Sigmoid colon (tissue), 7 donors: ENCODE measurements around the gene CLEC16A. TPM values are rescaled to one million over a fixed set of nuclear protein-coding genes. Genes with fewer than 3 reads are reported as not detected.

ENCODE experiments used
- DNase-seq: peaks from one replicate; pipeline ENCODE4 v3.0.0-alpha.2; 2019
- H3K27ac ChIP-seq, 4 donors: fragments of 200-600 bp; sonication (generic); one replicate each; pipeline ENCODE4 v1.5.1; 2016 to 2019; ENCODE audit warnings: mild to moderate bottlenecking in 1 of 4
- H3K27me3 ChIP-seq, 3 donors: fragments of 200-600 bp; sonication (generic); one replicate each; pipeline ENCODE4 v1.5.1; 2019; ENCODE audit warnings: mild to moderate bottlenecking in 1 of 3
- H3K36me3 ChIP-seq, 4 donors: fragments of 200-600 bp; sonication (generic); one replicate each; pipeline ENCODE4 v1.5.1; 2016 to 2019
- H3K4me1 ChIP-seq, 4 donors: fragments of 200-600 bp; sonication (generic); one replicate each; pipeline ENCODE4 v1.5.1; 2017 to 2019
- H3K4me3 ChIP-seq, 4 donors: fragments of 200-600 bp; sonication (generic); one replicate each; pipeline ENCODE4 v1.5.1; 2017 to 2019; ENCODE audit warnings: mild to moderate bottlenecking in 2 of 4, moderate library complexity in 1 of 4
- H3K9me3 ChIP-seq, 4 donors: fragments of 200-600 bp in 3 of 4; sonication (generic) in 3 of 4; one replicate each; pipeline versions ENCODE4 v1.5.1 to v1.6.1; 2013 to 2019
- EP300 ChIP-seq, 4 donors: sonication (generic); formaldehyde crosslinking; IDR thresholded peaks; one replicate each; pipeline ENCODE4 v1.6.1; 2017; ENCODE audit warnings: antibody characterized with exemption in 4 of 4
- POLR2A ChIP-seq, 2 donors: fragments of 450-650 bp; IDR thresholded peaks; one replicate each; pipeline ENCODE4 v1.6.1; 2016; ENCODE audit warnings: antibody characterized with exemption in 2 of 2, mild to moderate bottlenecking in 2 of 2, moderate library complexity in 2 of 2
- POLR2AphosphoS5 ChIP-seq, 4 donors: sonication (generic); formaldehyde crosslinking; IDR thresholded peaks; one replicate each; pipeline ENCODE4 v1.6.1; 2017; ENCODE audit warnings: antibody characterized with exemption in 4 of 4
- WGBS, 2 donors: extraction: QIAGEN DNeasy Blood & Tissue Kit; methylation state at CpG; one replicate each; pipeline ENCODE4 v1.1.7; 2013; 5-methylcytosine and 5-hydroxymethylcytosine counted together
- intact Hi-C: fragments of 100-400 bp; cut with DNase I; formaldehyde crosslinking; loops from one replicate; pipeline ENCODE4 v1.15.1; 2023
- polyA plus RNA-seq, 3 donors: library from polyadenylated mRNA; stranded (reverse); fragments of 200-250 nt; gene quantifications; one replicate each; pipeline ENCODE4 v1.2.3, GENCODE V29; 2013
- total RNA-seq, 4 donors: library from RNA; depleted of rRNA; stranded (reverse); fragments of >200 nt; gene quantifications; one replicate each; pipeline ENCODE4 v1.1.0, GENCODE V29; 2016
- TF ChIP-seq, protein P1 (sequence below), 4 experiments: fragments of 450-650 bp in 3 of 4; fragments of 200-600 bp in 1 of 4; IDR thresholded peaks; one replicate each; pipeline ENCODE4 v1.5.1; 2016 to 2019; ENCODE audit warnings: antibody characterized with exemption in 4 of 4, mild to moderate bottlenecking in 3 of 4, moderate library complexity in 2 of 4
- donor health status: healthy with polysubstance abuse.
- donor health status: Bipolar disorder and iron deficiency.
- donor health status: healthy.

CLEC16A gene
- total and polyA plus RNA-seq, 7 donors: 9.6 to 35.2 (median 24.6) TPM

DNA sequence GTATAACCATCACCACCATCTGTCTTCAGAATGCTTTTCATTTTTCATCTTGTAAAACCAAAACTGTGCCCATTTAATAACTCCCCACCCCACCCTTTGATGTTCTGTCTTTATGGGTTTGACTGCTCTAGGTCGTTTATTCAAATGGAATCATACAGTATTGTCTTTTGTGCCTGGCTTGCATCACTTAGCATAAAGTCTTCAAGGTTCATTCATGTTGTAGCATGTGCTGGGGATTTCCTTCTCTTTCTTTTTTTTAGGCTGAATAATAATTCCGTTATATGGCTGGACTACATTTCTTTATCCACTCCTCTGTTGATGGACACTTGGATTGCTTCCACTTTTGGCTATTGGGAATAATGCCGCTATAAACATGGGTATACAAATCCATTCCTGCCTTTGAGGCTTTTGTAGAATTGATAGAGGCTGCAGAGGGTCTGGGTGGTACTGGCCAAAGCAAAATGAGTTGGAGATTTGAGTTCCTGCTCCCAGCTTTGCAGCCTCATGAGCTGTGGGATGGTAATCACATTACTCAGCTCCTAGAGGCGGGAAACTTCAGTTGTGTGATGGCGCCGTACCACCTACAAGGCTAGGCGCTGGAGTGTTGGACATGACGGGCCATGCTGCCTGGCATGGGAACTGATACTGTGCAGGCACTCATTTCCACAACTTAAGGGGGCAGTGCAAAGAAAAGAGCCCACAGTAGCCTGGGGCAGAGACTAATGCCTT, 64.8 kb downstream of the CLEC16A start:
- intact Hi-C loops: no loop called here
- 80 to 90% methylated on average over 8 of the region's 8 CpGs for WGBS, 2 donors
- DNase-seq: no peak
- H3K4me3 ChIP-seq: no peak overlapping the region
- H3K27me3 ChIP-seq: no peaks in the 10 kb centered on the region
- H3K36me3 ChIP-seq: peaks cover 0 to 5% (median 0%) of the 10 kb centered on the region in 4 donors
- H3K9me3 ChIP-seq: no peaks in the 10 kb centered on the region
- peaks cover 0 to 22% (median 14%) of the 10 kb centered on the region in 4 donors for H3K4me1 ChIP-seq
- H3K27ac ChIP-seq: no peak overlapping the region
- TF ChIP-seq EP300 (IDR thresholded peaks at IDR 0.05) (no peak), POLR2A (IDR thresholded peaks at IDR 0.05) (no peak), POLR2AphosphoS5 (IDR thresholded peaks at IDR 0.05) (no peak)
- TF ChIP-seq, protein P1, sequence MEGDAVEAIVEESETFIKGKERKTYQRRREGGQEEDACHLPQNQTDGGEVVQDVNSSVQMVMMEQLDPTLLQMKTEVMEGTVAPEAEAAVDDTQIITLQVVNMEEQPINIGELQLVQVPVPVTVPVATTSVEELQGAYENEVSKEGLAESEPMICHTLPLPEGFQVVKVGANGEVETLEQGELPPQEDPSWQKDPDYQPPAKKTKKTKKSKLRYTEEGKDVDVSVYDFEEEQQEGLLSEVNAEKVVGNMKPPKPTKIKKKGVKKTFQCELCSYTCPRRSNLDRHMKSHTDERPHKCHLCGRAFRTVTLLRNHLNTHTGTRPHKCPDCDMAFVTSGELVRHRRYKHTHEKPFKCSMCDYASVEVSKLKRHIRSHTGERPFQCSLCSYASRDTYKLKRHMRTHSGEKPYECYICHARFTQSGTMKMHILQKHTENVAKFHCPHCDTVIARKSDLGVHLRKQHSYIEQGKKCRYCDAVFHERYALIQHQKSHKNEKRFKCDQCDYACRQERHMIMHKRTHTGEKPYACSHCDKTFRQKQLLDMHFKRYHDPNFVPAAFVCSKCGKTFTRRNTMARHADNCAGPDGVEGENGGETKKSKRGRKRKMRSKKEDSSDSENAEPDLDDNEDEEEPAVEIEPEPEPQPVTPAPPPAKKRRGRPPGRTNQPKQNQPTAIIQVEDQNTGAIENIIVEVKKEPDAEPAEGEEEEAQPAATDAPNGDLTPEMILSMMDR (IDR thresholded peaks at IDR 0.05): no peak

- H3K27ac ChIP-seq: no peak overlapping the region
- intact Hi-C loops: no loop called here
- H3K27me3 ChIP-seq: no peaks in the 10 kb centered on the region
- 89 to 91% methylated on average over 12 of the region's 12 CpGs for WGBS, 2 donors
- no peak overlapping the region for H3K4me3 ChIP-seq
- no peaks in the 10 kb centered on the region for H3K9me3 ChIP-seq
- TF ChIP-seq, protein P1 (IDR thresholded peaks at IDR 0.05): no peak
- TF ChIP-seq POLR2AphosphoS5 (IDR thresholded peaks at IDR 0.05): no peak
- TF ChIP-seq EP300 (IDR thresholded peaks at IDR 0.05): no peak
- TF ChIP-seq POLR2A (IDR thresholded peaks at IDR 0.05): no peak
- peaks cover 0 to 4% (median 0%) of the 10 kb centered on the region in 4 donors for H3K36me3 ChIP-seq
- peak; percentile 77 for DNase-seq
- peaks cover 0 to 7% (median under 1%) of the 10 kb centered on the region in 4 donors for H3K4me1 ChIP-seq
These were observed 66.3 kb downstream of the CLEC16A start for GRCh38 chr16:11010575-11011221.

DNA sequence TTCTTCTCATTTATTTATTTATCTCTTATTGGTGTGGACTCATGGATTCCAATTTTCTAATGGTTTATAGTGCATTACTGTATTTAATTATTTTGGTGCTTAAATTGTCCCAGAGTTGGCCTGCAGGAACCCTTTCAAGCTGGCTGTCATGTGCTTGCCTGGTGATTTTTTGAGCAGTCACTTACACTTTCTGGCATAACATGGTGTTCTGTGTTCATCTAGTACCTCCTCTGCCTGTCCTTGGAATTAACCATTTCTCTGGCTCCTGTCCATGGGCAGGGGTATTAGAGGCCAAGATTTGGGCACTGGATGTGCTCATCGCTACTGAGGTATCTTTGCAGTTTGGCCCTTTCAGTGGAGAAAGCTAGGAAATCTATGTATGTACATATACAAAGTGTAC, 67.0 kb downstream of the CLEC16A start:
- Histone ChIP-seq H3K4me1 (peaks cover 0 to 1% (median 0%) of the 10 kb centered on the region in 4 donors), H3K27ac (peak overlapping the region in 1 of 4 donors; percentile 27), H3K36me3 (peaks cover 0 to 4% (median 0%) of the 10 kb centered on the region in 4 donors), H3K9me3 (no peaks in the 10 kb centered on the region), H3K4me3 (no peak overlapping the region), H3K27me3 (no peaks in the 10 kb centered on the region)
- intact Hi-C loops: no loop called here
- no peak for DNase-seq
- 100% methylated on average over 1 of the region's 1 CpG for WGBS, 2 donors
- TF ChIP-seq EP300 (IDR thresholded peaks at IDR 0.05) (no peak), POLR2A (IDR thresholded peaks at IDR 0.05) (no peak)

- TF ChIP-seq EP300 (IDR thresholded peaks at IDR 0.05): no peak
- TF ChIP-seq, protein P1 (IDR thresholded peaks at IDR 0.05): no peak
- TF ChIP-seq POLR2A (IDR thresholded peaks at IDR 0.05): no peak
- no peak for TF ChIP-seq POLR2AphosphoS5 (IDR thresholded peaks at IDR 0.05)
- Histone ChIP-seq H3K4me3 (no peak overlapping the region), H3K27me3 (no peaks in the 10 kb centered on the region), H3K27ac (no peak overlapping the region), H3K4me1 (peaks cover 0 to 11% (median 10%) of the 10 kb centered on the region in 4 donors), H3K36me3 (peaks cover 0 to 4% (median 0%) of the 10 kb centered on the region in 4 donors), H3K9me3 (no peaks in the 10 kb centered on the region)
- DNase-seq: no peak
- WGBS, 2 donors: 91 to 97% methylated on average over 8 of the region's 8 CpGs
- intact Hi-C loops: no loop called here
These were observed 68.5 kb downstream of the CLEC16A start for GRCh38 chr16:11012841-11013240.

- peaks cover 0 to 11% (median 10%) of the 10 kb centered on the region in 4 donors for H3K4me1 ChIP-seq
- no peak overlapping the region for H3K4me3 ChIP-seq
- H3K27me3 ChIP-seq: no peaks in the 10 kb centered on the region
- H3K9me3 ChIP-seq: no peaks in the 10 kb centered on the region
- 85% methylated on average over 4 of the region's 4 CpGs for WGBS, 2 donors
- no peak overlapping the region for H3K27ac ChIP-seq
- no peak for TF ChIP-seq POLR2A (IDR thresholded peaks at IDR 0.05)
- TF ChIP-seq, protein P1 (IDR thresholded peaks at IDR 0.05): no peak
- no peak for TF ChIP-seq EP300 (IDR thresholded peaks at IDR 0.05)
- TF ChIP-seq POLR2AphosphoS5 (IDR thresholded peaks at IDR 0.05): no peak
- H3K36me3 ChIP-seq: peaks cover 0 to 4% (median 0%) of the 10 kb centered on the region in 4 donors
- intact Hi-C loops: no loop called here
- DNase-seq: no peak
These were observed 69.8 kb downstream of the CLEC16A start for GRCh38 chr16:11014136-11014535.
